Calu3 (cell line): Measurements from ENCODE around the gene ADNP. TPM values are rescaled to one million over a fixed set of nuclear protein-coding genes. Genes with fewer than 3 reads are reported as not detected.

ENCODE experiments used
- BruUV-seq: library from RNA; stranded (reverse); fragments of 400-500 nt; replicated peaks from 2 replicates; lab custom pipeline; 2021; lab: Mats Ljungman, UMichigan
- CTCF ChIA-PET: fragments of 300-600 bp; sonication (Branson Sonifier 250); formaldehyde crosslinking; loops from one replicate; lab custom pipeline; 2022; ENCODE audit warnings: antibody characterized with exemption; lab: Charles Lee
- DNase-seq: peaks from one replicate; pipeline ENCODE4 v3.0.0; 2022
- H3K27ac Mint-ChIP-seq: one replicate; pipeline ENCODE4 v1.8.0; 2022; ENCODE audit warnings: mixed read lengths; ENCODE audit not compliant: unreplicated experiment
- H3K27me3 Mint-ChIP-seq: one replicate; pipeline ENCODE4 v1.8.0; 2022; ENCODE audit warnings: mixed read lengths; ENCODE audit not compliant: unreplicated experiment
- H3K36me3 Mint-ChIP-seq: one replicate; pipeline ENCODE4 v1.8.0; 2022; ENCODE audit warnings: mild to moderate bottlenecking, moderate library complexity, mixed read lengths; ENCODE audit not compliant: insufficient read depth, unreplicated experiment
- H3K4me1 Mint-ChIP-seq: one replicate; pipeline ENCODE4 v1.8.0; 2022; ENCODE audit warnings: mild to moderate bottlenecking, low read depth, mixed read lengths; ENCODE audit not compliant: unreplicated experiment
- H3K4me3 Mint-ChIP-seq: one replicate; pipeline ENCODE4 v1.8.0; 2022; ENCODE audit warnings: mild to moderate bottlenecking, low read depth, moderate library complexity, mixed read lengths; ENCODE audit not compliant: unreplicated experiment
- H3K9me3 Mint-ChIP-seq: one replicate; pipeline ENCODE4 v1.8.0; 2022; ENCODE audit warnings: low read depth, mixed read lengths; ENCODE audit not compliant: unreplicated experiment
- CTCF ChIP-seq: fragments of 200-600 bp; IDR thresholded peaks from one replicate; pipeline ENCODE4 v1.8.0; 2022; ENCODE audit warnings: antibody characterized with exemption; ENCODE audit not compliant: unreplicated experiment
- intact Hi-C: fragments of 100-400 bp; cut with micrococcal nuclease; formaldehyde crosslinking; loops from one replicate; pipeline ENCODE4 v1.10.0; 2022; ENCODE audit not compliant: unreplicated experiment
- total RNA-seq: library from RNA; stranded (reverse); gene quantifications from 2 replicates; pipeline ENCODE4 v1.2.3, GENCODE V29; 2022

Gene ADNP
- total RNA-seq, 1 experiment from 2014 or later = 103 TPM

GRCh38 chr20:50892394-50892793, 38.8 kb downstream of the ADNP start:
- Mint-ChIP-seq H3K4me3 (no peak overlapping the region), H3K9me3 (no peaks in the 10 kb centered on the region), H3K27me3 (no peaks in the 10 kb centered on the region), H3K4me1 (peaks cover 24% of the 10 kb centered on the region), H3K36me3 (peaks cover 58% of the 10 kb centered on the region), H3K27ac (no peak overlapping the region)
- DNase-seq = no peak
- CTCF ChIA-PET = interaction anchor here (1.4 kb wide), 1 partner anchor 39 kb away, joined by 4 read pairs; the partner anchor contains the start of gene ADNP
- BruUV-seq = no TSS peak
- TF ChIP-seq CTCF = no peak
- intact Hi-C loops = no loop called here

- Mint-ChIP-seq H3K4me1 (peaks cover 18% of the 10 kb centered on the region), H3K4me3 (no peak overlapping the region), H3K27me3 (no peaks in the 10 kb centered on the region), H3K9me3 (no peaks in the 10 kb centered on the region), H3K27ac (no peak overlapping the region), H3K36me3 (peaks cover 56% of the 10 kb centered on the region)
- intact Hi-C loops = no loop called here
- BruUV-seq = no TSS peak
- CTCF ChIA-PET = interaction anchor here (0.6 to 1.1 kb wide), 2 partner anchors 171 to 266 kb away, joined by 3 read pairs; no protein-coding TSS in a partner anchor
- DNase-seq = no peak
- TF ChIP-seq CTCF = no peak
These were observed 40.1 kb downstream of the ADNP start for GRCh38 chr20:50891138-50891537.

GRCh38 chr20:50887576-50887975, 43.7 kb downstream of the ADNP start:
- CTCF ChIA-PET = interaction anchor here (0.7 kb wide), 2 partner anchors 418 to 674 kb away, joined by 4 to 5 read pairs; no protein-coding TSS in a partner anchor
- no peak overlapping the region for H3K4me3 Mint-ChIP-seq
- intact Hi-C loops = no loop called here
- H3K27ac Mint-ChIP-seq = no peak overlapping the region
- H3K9me3 Mint-ChIP-seq = no peaks in the 10 kb centered on the region
- no peak for DNase-seq
- H3K27me3 Mint-ChIP-seq = no peaks in the 10 kb centered on the region
- TF ChIP-seq CTCF = no peak
- H3K4me1 Mint-ChIP-seq = peaks cover 9% of the 10 kb centered on the region
- H3K36me3 Mint-ChIP-seq = peaks cover 40% of the 10 kb centered on the region
- no TSS peak for BruUV-seq

GRCh38 chr20:50886184-50886790, 45.0 kb downstream of the ADNP start:
- Mint-ChIP-seq H3K9me3 (no peaks in the 10 kb centered on the region), H3K4me3 (no peak overlapping the region), H3K27ac (no peak overlapping the region), H3K27me3 (no peaks in the 10 kb centered on the region), H3K36me3 (peaks cover 27% of the 10 kb centered on the region), H3K4me1 (peaks cover 9% of the 10 kb centered on the region)
- DNase-seq = no peak
- CTCF ChIA-PET = interaction anchor here (0.9 kb wide), 1 partner anchor 9 kb away, joined by 3 read pairs; no protein-coding TSS in a partner anchor
- BruUV-seq = no TSS peak
- no peak for TF ChIP-seq CTCF
- intact Hi-C loops = no loop called here
